ENCODE data around the gene MBD4.
A peak's percentile ranks its signal among the peaks of the same experiment; 100 is the strongest.

The MBD4 gene

DNA sequence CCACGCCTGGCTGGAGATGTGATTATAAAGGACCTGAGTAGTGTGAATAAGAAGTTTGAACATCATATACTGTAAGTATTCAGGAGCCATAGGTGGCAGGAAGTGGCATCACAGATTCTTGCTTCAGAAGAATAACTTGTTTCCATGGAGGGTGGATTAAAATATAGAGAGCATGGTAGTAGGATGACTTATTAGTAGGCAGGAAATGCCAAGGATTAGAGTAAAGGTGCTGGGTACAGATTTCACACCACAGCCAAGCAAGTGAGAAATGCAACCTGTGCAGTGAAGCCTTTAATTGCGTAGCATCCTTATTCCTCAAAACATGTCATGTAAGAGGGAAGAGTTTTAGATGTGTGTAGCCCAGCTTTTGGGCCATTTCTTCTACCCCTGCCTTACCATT, 31.1 kb upstream of the MBD4 start:
- H3K4me3 ChIP-seq, result no peak overlapping the region
- no peak overlapping the region for H3K27ac ChIP-seq
- H3K36me3 ChIP-seq (ENCODE audit: insufficient read depth, low read length), result peaks cover 9% of the 10 kb centered on the region; the same call in 1 of the 2 replicates
- DNase-seq (ENCODE audit: low read depth, low spot score), result no peak
- no peak for TF ChIP-seq POLR2AphosphoS5 (IDR thresholded peaks at IDR 0.05; ENCODE audit: borderline replicate concordance, low read depth, low read length)
- TF ChIP-seq EZH2 (IDR thresholded peaks at IDR 0.05), result no peak
- no peak for TF ChIP-seq FOXP2 (optimal IDR thresholded peaks at IDR 0.05; ENCODE audit: control extremely low read depth, extremely low read length, insufficient read depth)
- no peak overlapping the region for H3K9ac ChIP-seq (ENCODE audit: insufficient read length)
- H3K9me3 ChIP-seq (ENCODE audit: low read depth, low read length), result no peaks in the 10 kb centered on the region

DNA sequence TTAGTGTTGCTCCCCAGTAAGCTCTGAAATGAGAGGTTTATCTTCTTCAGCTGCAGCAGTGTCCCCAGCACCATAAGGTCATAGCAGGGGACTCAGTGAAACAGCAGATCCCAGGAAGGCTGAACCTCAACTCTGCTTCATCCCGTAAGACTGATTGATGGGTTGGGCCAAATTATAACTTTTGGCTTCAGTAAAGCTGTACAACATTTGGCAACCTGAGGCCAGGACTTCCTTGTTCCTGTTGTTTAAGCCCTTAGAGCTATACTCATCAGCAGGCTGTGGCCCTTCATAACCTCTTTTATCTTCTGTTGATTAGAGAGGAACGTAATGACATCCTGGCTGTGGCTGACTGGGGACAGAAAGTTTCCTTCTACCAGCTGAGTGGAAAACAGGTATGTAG, 29.3 kb upstream of the MBD4 start:
- no peak for DNase-seq (ENCODE audit: low read depth, low spot score)
- no peaks in the 10 kb centered on the region for H3K9me3 ChIP-seq (ENCODE audit: low read depth, low read length)
- H3K9ac ChIP-seq (ENCODE audit: insufficient read length), result no peak overlapping the region
- TF ChIP-seq POLR2AphosphoS5 (IDR thresholded peaks at IDR 0.05; ENCODE audit: borderline replicate concordance, low read depth, low read length) (no peak), FOXP2 (optimal IDR thresholded peaks at IDR 0.05; ENCODE audit: control extremely low read depth, extremely low read length, insufficient read depth) (no peak), EZH2 (IDR thresholded peaks at IDR 0.05) (no peak)
- H3K27ac ChIP-seq, result no peak overlapping the region
- peaks cover 9% of the 10 kb centered on the region; the same call in 1 of the 2 replicates for H3K36me3 ChIP-seq (ENCODE audit: insufficient read depth, low read length)
- H3K4me3 ChIP-seq, result no peak overlapping the region

DNA sequence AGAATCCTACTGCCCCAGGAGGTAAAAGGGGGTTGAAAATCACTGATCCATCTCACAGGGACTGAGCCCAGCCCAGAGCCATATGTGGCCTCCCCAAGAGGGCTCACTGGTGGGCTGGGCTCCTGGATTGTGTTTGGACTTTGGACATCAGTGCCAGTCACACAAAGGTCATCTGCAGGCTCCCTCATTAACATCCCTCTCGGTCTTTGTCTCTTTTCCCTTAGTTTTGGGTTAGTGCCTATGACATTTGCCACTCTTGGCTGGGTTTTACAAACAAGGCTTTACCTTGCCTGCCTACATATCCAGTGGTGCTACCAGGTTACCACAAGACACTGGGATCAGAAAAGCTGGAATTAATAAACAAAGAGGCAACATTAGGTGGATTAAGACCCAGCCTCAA, 28.2 kb upstream of the MBD4 start:
- peaks cover 15% of the 10 kb centered on the region for H3K36me3 ChIP-seq (ENCODE audit: insufficient read depth, low read length)
- no peak for DNase-seq (ENCODE audit: low read depth, low spot score)
- no peaks in the 10 kb centered on the region for H3K9me3 ChIP-seq (ENCODE audit: low read depth, low read length)
- no peak overlapping the region for H3K9ac ChIP-seq (ENCODE audit: insufficient read length)
- H3K27ac ChIP-seq, result no peak overlapping the region
- no peak overlapping the region for H3K4me3 ChIP-seq
- no peak for TF ChIP-seq FOXP2 (optimal IDR thresholded peaks at IDR 0.05; ENCODE audit: control extremely low read depth, extremely low read length, insufficient read depth)
- no peak for TF ChIP-seq POLR2AphosphoS5 (IDR thresholded peaks at IDR 0.05; ENCODE audit: borderline replicate concordance, low read depth, low read length)
- no peak for TF ChIP-seq EZH2 (IDR thresholded peaks at IDR 0.05)

DNA sequence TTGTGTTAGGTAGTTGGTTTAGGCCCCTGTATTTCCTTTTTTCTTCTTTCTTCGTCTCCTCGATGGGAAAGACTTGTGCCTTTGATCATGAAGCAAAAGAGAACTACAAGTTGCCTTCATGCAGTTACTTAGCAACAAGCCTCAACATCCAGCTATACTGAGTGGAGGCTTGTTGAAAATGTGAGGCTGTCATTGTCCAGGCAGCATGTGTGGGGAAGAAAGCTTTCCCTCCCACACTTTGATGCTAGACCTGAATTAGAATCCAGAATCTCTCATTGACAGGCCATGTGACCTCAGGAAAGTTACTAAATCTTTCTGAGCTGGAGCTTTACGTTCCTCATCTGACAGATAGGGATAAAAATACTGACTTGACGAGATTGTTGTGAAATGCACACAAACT, 24.0 kb upstream of the MBD4 start:
- no peak for TF ChIP-seq EZH2 (IDR thresholded peaks at IDR 0.05)
- TF ChIP-seq FOXP2 (optimal IDR thresholded peaks at IDR 0.05; ENCODE audit: control extremely low read depth, extremely low read length, insufficient read depth), result no peak
- TF ChIP-seq POLR2AphosphoS5 (IDR thresholded peaks at IDR 0.05; ENCODE audit: borderline replicate concordance, low read depth, low read length), result no peak
- DNase-seq (ENCODE audit: low read depth, low spot score), result no peak
- no peak overlapping the region for H3K27ac ChIP-seq
- H3K9me3 ChIP-seq (ENCODE audit: low read depth, low read length), result no peaks in the 10 kb centered on the region
- H3K9ac ChIP-seq (ENCODE audit: insufficient read length), result no peak overlapping the region
- H3K36me3 ChIP-seq (ENCODE audit: insufficient read depth, low read length), result peaks cover 18% of the 10 kb centered on the region
- no peak overlapping the region for H3K4me3 ChIP-seq

DNA sequence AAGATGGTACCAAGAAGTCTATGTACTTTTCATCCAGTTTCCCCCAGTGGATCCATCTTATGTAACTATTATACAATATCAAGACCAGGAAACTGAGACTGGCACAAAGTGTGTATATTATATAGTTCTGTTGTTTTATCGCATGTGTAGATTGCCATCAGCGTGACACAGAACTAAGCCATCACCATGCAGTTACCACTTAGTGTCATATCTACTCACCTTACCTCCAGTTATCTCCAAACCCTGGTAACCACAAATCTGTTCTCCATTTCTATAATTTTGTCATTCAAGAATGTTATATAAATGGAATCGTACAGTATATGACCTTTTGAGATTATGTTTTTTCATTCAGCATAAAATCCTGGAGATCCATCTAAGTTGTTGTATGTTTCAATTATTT, 23.3 kb upstream of the MBD4 start:
- Histone ChIP-seq H3K36me3 (ENCODE audit: insufficient read depth, low read length) (peaks cover 18% of the 10 kb centered on the region), H3K9me3 (ENCODE audit: low read depth, low read length) (no peaks in the 10 kb centered on the region), H3K27ac (no peak overlapping the region), H3K4me3 (no peak overlapping the region), H3K9ac (ENCODE audit: insufficient read length) (no peak overlapping the region)
- no peak for DNase-seq (ENCODE audit: low read depth, low spot score)
- no peak for TF ChIP-seq FOXP2 (optimal IDR thresholded peaks at IDR 0.05; ENCODE audit: control extremely low read depth, extremely low read length, insufficient read depth)
- no peak for TF ChIP-seq POLR2AphosphoS5 (IDR thresholded peaks at IDR 0.05; ENCODE audit: borderline replicate concordance, low read depth, low read length)
- TF ChIP-seq EZH2 (IDR thresholded peaks at IDR 0.05), result no peak

DNA sequence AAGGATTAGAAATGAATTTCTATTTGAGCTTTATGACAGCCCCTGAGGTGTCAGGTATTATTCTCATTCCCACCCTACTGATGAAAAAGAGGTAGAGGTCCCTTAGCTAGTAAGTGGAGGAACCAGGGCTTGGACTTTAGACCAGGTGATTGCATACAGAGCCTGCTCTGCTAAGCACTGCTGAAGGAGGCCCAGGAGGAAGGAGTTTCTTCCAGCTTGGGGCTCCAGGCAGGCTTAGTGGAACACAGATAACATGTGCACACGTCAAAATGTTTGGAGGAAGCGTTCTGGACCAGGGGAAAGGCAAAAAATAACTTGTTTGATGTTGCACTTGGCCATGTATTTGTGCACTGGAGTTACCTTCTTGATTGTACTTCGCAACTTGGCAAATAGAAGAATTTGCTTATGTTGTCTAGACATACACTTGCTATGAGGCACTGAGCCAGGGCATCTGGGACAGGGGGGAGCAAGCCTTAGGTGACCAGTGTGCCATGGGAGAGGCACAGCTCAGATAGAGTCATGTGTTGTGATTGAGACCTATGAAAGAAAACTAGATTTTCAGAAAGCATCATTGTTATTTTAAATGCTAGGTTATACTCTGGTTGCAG, 22.7 kb upstream of the MBD4 start:
- Histone ChIP-seq H3K9ac (ENCODE audit: insufficient read length) (no peak overlapping the region), H3K4me3 (no peak overlapping the region), H3K36me3 (ENCODE audit: insufficient read depth, low read length) (peaks cover 18% of the 10 kb centered on the region), H3K27ac (no peak overlapping the region), H3K9me3 (ENCODE audit: low read depth, low read length) (no peaks in the 10 kb centered on the region)
- no peak for TF ChIP-seq FOXP2 (optimal IDR thresholded peaks at IDR 0.05; ENCODE audit: control extremely low read depth, extremely low read length, insufficient read depth)
- no peak for TF ChIP-seq EZH2 (IDR thresholded peaks at IDR 0.05)
- no peak for TF ChIP-seq POLR2AphosphoS5 (IDR thresholded peaks at IDR 0.05; ENCODE audit: borderline replicate concordance, low read depth, low read length)
- DNase-seq (ENCODE audit: low read depth, low spot score), result no peak

DNA sequence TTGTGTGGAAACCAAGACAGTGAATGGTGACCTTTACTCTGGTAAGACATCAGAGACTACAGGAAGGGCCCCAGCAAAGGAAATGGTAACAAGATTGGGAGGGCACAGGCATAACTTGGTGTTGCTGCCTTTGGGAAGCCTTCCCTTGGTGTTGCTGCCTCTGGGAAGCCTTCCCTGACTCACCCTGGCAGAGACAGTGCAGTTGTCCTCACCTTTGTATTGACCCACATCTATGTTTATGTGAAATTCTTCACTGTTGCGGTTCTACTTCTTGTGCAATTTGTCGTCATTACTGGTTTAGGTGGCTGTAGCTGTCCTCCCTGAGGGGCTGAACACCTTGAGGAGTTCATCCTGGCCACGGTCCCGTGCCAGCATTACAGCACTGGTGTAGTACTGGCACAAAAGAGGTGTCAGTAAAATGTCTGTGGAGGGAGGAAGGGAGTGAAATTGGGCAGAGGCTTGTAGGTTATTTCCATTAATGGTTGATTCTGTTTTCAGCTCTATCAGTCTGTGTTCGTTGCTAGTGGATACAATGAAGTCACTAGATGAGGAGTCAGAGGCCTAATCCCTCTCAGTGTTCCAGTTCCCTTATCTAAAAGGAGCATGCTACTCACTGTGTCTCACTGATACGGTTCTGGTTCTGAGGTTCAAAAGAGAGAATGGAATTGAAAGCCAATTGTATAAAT, 21.9 kb upstream of the MBD4 start:
- no peaks in the 10 kb centered on the region for H3K9me3 ChIP-seq (ENCODE audit: low read depth, low read length)
- H3K9ac ChIP-seq (ENCODE audit: insufficient read length), result no peak overlapping the region
- DNase-seq (ENCODE audit: low read depth, low spot score), result no peak
- peaks cover 18% of the 10 kb centered on the region for H3K36me3 ChIP-seq (ENCODE audit: insufficient read depth, low read length)
- no peak overlapping the region for H3K27ac ChIP-seq
- H3K4me3 ChIP-seq, result no peak overlapping the region
- TF ChIP-seq FOXP2 (optimal IDR thresholded peaks at IDR 0.05; ENCODE audit: control extremely low read depth, extremely low read length, insufficient read depth) (no peak), POLR2AphosphoS5 (IDR thresholded peaks at IDR 0.05; ENCODE audit: borderline replicate concordance, low read depth, low read length) (no peak), EZH2 (IDR thresholded peaks at IDR 0.05) (no peak)

DNA sequence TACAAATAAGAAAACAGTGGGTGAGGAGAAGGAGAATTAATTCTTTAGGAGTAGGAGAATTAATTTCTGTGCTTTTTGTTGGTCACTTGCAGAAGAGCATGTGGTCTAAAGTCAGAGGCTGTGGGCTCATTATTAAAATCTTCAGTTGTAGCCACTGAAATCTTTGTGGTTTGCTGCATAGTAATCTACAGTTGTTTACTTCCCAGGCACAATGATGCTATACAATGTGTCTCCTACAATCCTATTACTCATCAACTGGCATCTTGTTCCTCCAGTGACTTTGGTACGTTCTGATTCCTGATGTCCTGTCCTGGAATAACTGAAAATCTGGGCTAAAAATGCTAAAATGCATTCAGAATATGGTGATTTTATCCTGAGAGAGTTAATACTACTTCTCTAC, 21.3 kb upstream of the MBD4 start:
- H3K36me3 ChIP-seq (ENCODE audit: insufficient read depth, low read length), result peaks cover 20% of the 10 kb centered on the region
- no peak overlapping the region for H3K9ac ChIP-seq (ENCODE audit: insufficient read length)
- TF ChIP-seq POLR2AphosphoS5 (IDR thresholded peaks at IDR 0.05; ENCODE audit: borderline replicate concordance, low read depth, low read length) (no peak), FOXP2 (optimal IDR thresholded peaks at IDR 0.05; ENCODE audit: control extremely low read depth, extremely low read length, insufficient read depth) (no peak), EZH2 (IDR thresholded peaks at IDR 0.05) (no peak)
- H3K9me3 ChIP-seq (ENCODE audit: low read depth, low read length), result no peaks in the 10 kb centered on the region
- no peak for DNase-seq (ENCODE audit: low read depth, low spot score)
- peak overlapping the region; percentile 88; the same call in 1 of the 2 replicates for H3K27ac ChIP-seq
- no peak overlapping the region for H3K4me3 ChIP-seq

Data from SK-N-MC (cell line).